Esophagus squamous epithelium (tissue), 4 donors: ENCODE results near the gene PARL.

Source experiments
- POLR2A ChIP-seq, 4 donors: fragments of 450-650 bp; IDR thresholded peaks; one replicate each; pipeline ENCODE4 v1.6.1; 2017; ENCODE audit warnings: antibody characterized with exemption in 4 of 4, mild to moderate bottlenecking in 4 of 4, moderate library complexity in 3 of 4
- TF ChIP-seq, protein P1 (sequence below), 6 experiments: fragments of 450-650 bp in 4 of 6; fragments of 200-600 bp in 2 of 6; sonication (generic) in 2 of 6; IDR thresholded peaks; one replicate each; pipeline ENCODE4 v1.5.1; 2016 to 2019; ENCODE audit warnings: antibody characterized with exemption in 6 of 6, mild to moderate bottlenecking in 4 of 6, moderate library complexity in 4 of 6

DNA sequence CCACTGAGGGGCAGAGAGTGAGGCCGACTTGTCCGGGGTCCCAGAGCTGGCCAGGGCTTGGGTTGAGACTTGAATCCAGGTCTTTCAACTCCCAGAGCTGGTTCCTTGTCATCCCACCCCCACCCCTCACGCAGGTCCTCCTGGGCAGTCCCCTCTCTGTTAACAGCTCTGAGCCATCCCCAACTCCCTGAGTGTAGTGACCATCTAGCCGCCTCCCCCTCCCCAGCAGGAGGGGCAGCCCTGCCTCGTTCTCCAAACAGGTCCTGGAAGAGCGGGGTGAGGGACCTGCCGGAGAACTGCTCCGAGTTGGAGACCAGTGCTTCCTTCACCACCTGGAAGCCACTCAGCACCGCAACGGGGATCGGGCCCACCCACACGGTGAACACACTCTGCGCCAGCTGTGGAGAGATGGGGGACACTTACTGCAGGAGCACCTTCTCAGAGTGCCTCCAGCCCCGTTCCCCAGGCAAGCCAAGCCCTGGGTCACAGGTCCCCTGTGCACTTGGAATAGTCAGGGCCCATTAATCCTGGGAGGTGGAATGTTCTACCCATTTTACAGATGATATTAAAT, 24.4 kb upstream of the PARL start:
- TF ChIP-seq, protein P1, sequence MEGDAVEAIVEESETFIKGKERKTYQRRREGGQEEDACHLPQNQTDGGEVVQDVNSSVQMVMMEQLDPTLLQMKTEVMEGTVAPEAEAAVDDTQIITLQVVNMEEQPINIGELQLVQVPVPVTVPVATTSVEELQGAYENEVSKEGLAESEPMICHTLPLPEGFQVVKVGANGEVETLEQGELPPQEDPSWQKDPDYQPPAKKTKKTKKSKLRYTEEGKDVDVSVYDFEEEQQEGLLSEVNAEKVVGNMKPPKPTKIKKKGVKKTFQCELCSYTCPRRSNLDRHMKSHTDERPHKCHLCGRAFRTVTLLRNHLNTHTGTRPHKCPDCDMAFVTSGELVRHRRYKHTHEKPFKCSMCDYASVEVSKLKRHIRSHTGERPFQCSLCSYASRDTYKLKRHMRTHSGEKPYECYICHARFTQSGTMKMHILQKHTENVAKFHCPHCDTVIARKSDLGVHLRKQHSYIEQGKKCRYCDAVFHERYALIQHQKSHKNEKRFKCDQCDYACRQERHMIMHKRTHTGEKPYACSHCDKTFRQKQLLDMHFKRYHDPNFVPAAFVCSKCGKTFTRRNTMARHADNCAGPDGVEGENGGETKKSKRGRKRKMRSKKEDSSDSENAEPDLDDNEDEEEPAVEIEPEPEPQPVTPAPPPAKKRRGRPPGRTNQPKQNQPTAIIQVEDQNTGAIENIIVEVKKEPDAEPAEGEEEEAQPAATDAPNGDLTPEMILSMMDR (IDR thresholded peaks at IDR 0.05) = no peak
- TF ChIP-seq POLR2A (IDR thresholded peaks at IDR 0.05) = no peak
